GM18870 (cell line): ENCODE measurements around the gene CDH2.

ENCODE experiments used
- ATAC-seq: cut with Tn5 transposase; IDR thresholded peaks from one replicate; pipeline ENCODE4 v1.9.1; 2021; ENCODE audit warnings: moderate library complexity; ENCODE audit not compliant: unreplicated experiment

CDH2 gene

GRCh38 chr18:28045176-28045810, 131.6 kb downstream of the CDH2 start:
- no peak for ATAC-seq

- ATAC-seq, result no peak
Observed at GRCh38 chr18:28044036-28044435, 132.9 kb downstream of the CDH2 start.

- no peak for ATAC-seq
Observed at GRCh38 chr18:28043631-28044030, 133.3 kb downstream of the CDH2 start.

- no peak for ATAC-seq
Observed at GRCh38 chr18:28041366-28041765, 135.6 kb downstream of the CDH2 start.

- no peak for ATAC-seq
Observed at GRCh38 chr18:28040716-28041115, 136.2 kb downstream of the CDH2 start.

GRCh38 chr18:28040211-28040610, 136.7 kb downstream of the CDH2 start:
- ATAC-seq, result no peak

GRCh38 chr18:28039691-28040090, 137.2 kb downstream of the CDH2 start:
- no peak for ATAC-seq

GRCh38 chr18:28039078-28039477, 137.9 kb downstream of the CDH2 start:
- ATAC-seq, result no peak

- no peak for ATAC-seq
Observed at GRCh38 chr18:28036488-28036887, 140.4 kb downstream of the CDH2 start.

- no peak for ATAC-seq
Observed at GRCh38 chr18:28034567-28034966, 142.4 kb downstream of the CDH2 start.

GRCh38 chr18:28032177-28032576, 144.8 kb downstream of the CDH2 start:
- no peak for ATAC-seq

- ATAC-seq, result no peak
Observed at GRCh38 chr18:28030458-28030857, 146.5 kb downstream of the CDH2 start.

GRCh38 chr18:28027755-28028154, 149.2 kb downstream of the CDH2 start:
- ATAC-seq, result no peak

GRCh38 chr18:28019425-28020108, 157.4 kb downstream of the CDH2 start:
- no peak for ATAC-seq

GRCh38 chr18:28018351-28018750, 158.6 kb downstream of the CDH2 start:
- ATAC-seq, result no peak

GRCh38 chr18:28015671-28016070, 161.3 kb downstream of the CDH2 start:
- ATAC-seq, result no peak

GRCh38 chr18:28013066-28013465, 163.9 kb downstream of the CDH2 start:
- ATAC-seq, result no peak

GRCh38 chr18:28012336-28012735, 164.6 kb downstream of the CDH2 start:
- no peak for ATAC-seq

- ATAC-seq, result no peak
Observed at GRCh38 chr18:28009589-28009988, 167.3 kb downstream of the CDH2 start.

GRCh38 chr18:28007841-28008240, 169.1 kb downstream of the CDH2 start:
- no peak for ATAC-seq

- no peak for ATAC-seq
Observed at GRCh38 chr18:28005164-28005563, 171.8 kb downstream of the CDH2 start.

GRCh38 chr18:28004606-28005005, 172.3 kb downstream of the CDH2 start:
- no peak for ATAC-seq

- ATAC-seq, result no peak
Observed at GRCh38 chr18:28003451-28003850, 173.5 kb downstream of the CDH2 start.
